PC-9 (cell line): ENCODE measurements around the gene NCOA4. TPM values are rescaled to one million over a fixed set of nuclear protein-coding genes. Genes with fewer than 3 reads are reported as not detected.

Source experiments
- BruUV-seq: library from RNA; stranded (reverse); fragments of 400-500 nt; replicated peaks from 2 replicates; lab custom pipeline; 2021; lab: Mats Ljungman, UMichigan
- CTCF ChIA-PET: fragments of 300-600 bp; sonication (Branson Sonifier 250); formaldehyde crosslinking; loops from one replicate; lab custom pipeline; 2022; ENCODE audit warnings: antibody characterized with exemption; lab: Charles Lee
- POLR2A ChIA-PET: fragments of 300-600 bp; sonication (Branson Sonifier 250); formaldehyde crosslinking; loops from one replicate; lab custom pipeline; 2022; ENCODE audit warnings: antibody characterized with exemption; ENCODE audit not compliant: unreplicated experiment; lab: Charles Lee
- DNase-seq, 2 experiments: peaks; one replicate each; pipeline versions ENCODE4 v3.0.0 to v3.0.0-alpha.2; 2015 to 2022; ENCODE audit warnings: mixed read lengths in 1 of 2
- H2AFZ ChIP-seq: fragments of 200-600 bp; sonication (generic); 2 replicates; pipeline ENCODE4 v1.8.1; 2017; ENCODE audit warnings: antibody characterized with exemption
- H3F3A ChIP-seq: fragments of 200-600 bp; sonication (generic); 2 replicates; pipeline ENCODE4 v1.8.1; 2017; ENCODE audit warnings: antibody characterized with exemption, mild to moderate bottlenecking, low read depth; ENCODE audit not compliant: insufficient read depth
- H3K27ac ChIP-seq: fragments of 200-600 bp; sonication (generic); 2 replicates; pipeline ENCODE4 v1.6.1; 2016; ENCODE audit warnings: mixed run types
- H3K27me3 ChIP-seq: fragments of 200-600 bp; sonication (generic); 2 replicates; pipeline ENCODE4 v1.6.1; 2016; ENCODE audit warnings: low read depth, mixed run types; ENCODE audit not compliant: insufficient read depth
- H3K36me3 ChIP-seq: fragments of 200-600 bp; sonication (generic); 2 replicates; pipeline ENCODE4 v1.6.1; 2016; ENCODE audit warnings: low read depth, mixed run types
- H3K4me1 ChIP-seq: fragments of 200-600 bp; sonication (generic); replicated peaks from 2 replicates; pipeline ENCODE4 v1.6.1; 2016; ENCODE audit warnings: mixed run types; ENCODE audit not compliant: insufficient read depth
- H3K4me2 ChIP-seq: fragments of 200-600 bp; sonication (generic); 2 replicates; pipeline ENCODE4 v1.6.1; 2017; ENCODE audit warnings: mixed run types
- H3K4me3 ChIP-seq: fragments of 200-600 bp; sonication (generic); 2 replicates; pipeline ENCODE4 v1.6.1; 2016; ENCODE audit warnings: mixed run types
- H3K79me2 ChIP-seq: fragments of 200-600 bp; sonication (generic); 2 replicates; pipeline ENCODE4 v1.6.1; 2017; ENCODE audit warnings: low read depth, mixed run types
- H3K9me2 ChIP-seq: fragments of 200-600 bp; sonication (generic); 2 replicates; pipeline ENCODE4 v1.8.1; 2017; ENCODE audit warnings: mild to moderate bottlenecking; ENCODE audit not compliant: insufficient read depth
- H3K9me3 ChIP-seq: fragments of 200-600 bp; sonication (generic); 2 replicates; pipeline ENCODE4 v1.8.1; 2016; ENCODE audit warnings: low read depth; ENCODE audit not compliant: insufficient read depth
- H4K20me1 ChIP-seq: fragments of 200-600 bp; sonication (generic); 2 replicates; pipeline ENCODE4 v1.8.1; 2017; ENCODE audit not compliant: insufficient read depth
- CTCF ChIP-seq: fragments of 200-600 bp; sonication (generic); conservative IDR thresholded peaks from 2 replicates; pipeline ENCODE4 v1.6.1; 2017; ENCODE audit warnings: mixed run types, antibody characterized with exemption, mild to moderate bottlenecking, moderate library complexity
- EZH2 ChIP-seq: fragments of 200-600 bp; sonication (generic); IDR thresholded peaks from 2 replicates; pipeline ENCODE4 v1.8.0; 2017; ENCODE audit warnings: antibody characterized with exemption, low read depth
- intact Hi-C: fragments of 100-400 bp; cut with micrococcal nuclease; formaldehyde crosslinking; loops from one replicate; pipeline ENCODE4 v1.10.0; 2022; ENCODE audit not compliant: unreplicated experiment
- total RNA-seq: library from RNA; stranded (reverse); gene quantifications from 2 replicates; pipeline ENCODE4 v1.2.3, GENCODE V29; 2021

NCOA4 gene
- total RNA-seq, 1 experiment from 2014 or later, result 143 TPM

GRCh38 chr10:46016190-46016589 lies 14.2 kb downstream of the NCOA4 start:
- no peak overlapping the region for H3K4me2 ChIP-seq
- peaks cover 51% of the 10 kb centered on the region for H4K20me1 ChIP-seq
- POLR2A ChIA-PET, result interaction anchor here (0.7 kb wide), 1 partner anchor 661 kb away, joined by 4 read pairs; no protein-coding TSS in a partner anchor
- H2AFZ ChIP-seq, result no peak overlapping the region
- H3F3A ChIP-seq, result peaks cover 21% of the 10 kb centered on the region; the same call in 1 of the 2 replicates
- no TSS peak for BruUV-seq
- TF ChIP-seq EZH2, result no peak
- TF ChIP-seq CTCF, result no peak
- H3K4me3 ChIP-seq, result no peak overlapping the region
- H3K9me3 ChIP-seq, result no peaks in the 10 kb centered on the region
- H3K4me1 ChIP-seq, result peaks cover 18% of the 10 kb centered on the region
- CTCF ChIA-PET, result no interaction called here
- H3K79me2 ChIP-seq, result peaks cover 70% of the 10 kb centered on the region
- H3K9me2 ChIP-seq, result no peaks in the 10 kb centered on the region
- DNase-seq, result no peak
- intact Hi-C loops, result no loop called here
- H3K36me3 ChIP-seq, result peaks cover 46% of the 10 kb centered on the region
- no peaks in the 10 kb centered on the region for H3K27me3 ChIP-seq
- no peak overlapping the region for H3K27ac ChIP-seq

GRCh38 chr10:46014683-46015405 lies 15.6 kb downstream of the NCOA4 start:
- DNase-seq, result no peak
- TF ChIP-seq EZH2 (no peak), CTCF (no peak)
- no peaks in the 10 kb centered on the region for H3K27me3 ChIP-seq
- H3K27ac ChIP-seq, result no peak overlapping the region
- CTCF ChIA-PET, result no interaction called here
- peaks cover 38% of the 10 kb centered on the region for H4K20me1 ChIP-seq
- H3K9me3 ChIP-seq, result no peaks in the 10 kb centered on the region
- peaks cover 56% of the 10 kb centered on the region for H3K79me2 ChIP-seq
- H3F3A ChIP-seq, result peaks cover 15% of the 10 kb centered on the region; the same call in 1 of the 2 replicates
- POLR2A ChIA-PET, result interaction anchor here (0.7 kb wide), 1 partner anchor 1421 kb away, joined by 4 read pairs; no protein-coding TSS in a partner anchor
- H2AFZ ChIP-seq, result no peak overlapping the region
- no peak overlapping the region for H3K4me3 ChIP-seq
- intact Hi-C loops, result no loop called here
- BruUV-seq, result no TSS peak
- peaks cover 42% of the 10 kb centered on the region for H3K36me3 ChIP-seq
- no peaks in the 10 kb centered on the region for H3K9me2 ChIP-seq
- H3K4me2 ChIP-seq, result no peak overlapping the region
- H3K4me1 ChIP-seq, result peaks cover 5% of the 10 kb centered on the region; the same call in 1 of the 2 replicates

GRCh38 chr10:46014206-46014605 lies 16.2 kb downstream of the NCOA4 start:
- no peaks in the 10 kb centered on the region for H3K27me3 ChIP-seq
- H3K4me2 ChIP-seq, result no peak overlapping the region
- TF ChIP-seq EZH2, result no peak
- no peak for TF ChIP-seq CTCF
- peaks cover 15% of the 10 kb centered on the region; the same call in 1 of the 2 replicates for H3F3A ChIP-seq
- no peaks in the 10 kb centered on the region for H3K4me1 ChIP-seq
- intact Hi-C loops, result no loop called here
- H3K36me3 ChIP-seq, result peaks cover 48% of the 10 kb centered on the region
- no TSS peak for BruUV-seq
- H4K20me1 ChIP-seq, result peaks cover 38% of the 10 kb centered on the region
- no peak for DNase-seq
- no peaks in the 10 kb centered on the region for H3K9me2 ChIP-seq
- POLR2A ChIA-PET, result no interaction called here
- H3K27ac ChIP-seq, result no peak overlapping the region
- no peak overlapping the region for H2AFZ ChIP-seq
- no peaks in the 10 kb centered on the region for H3K9me3 ChIP-seq
- H3K4me3 ChIP-seq, result no peak overlapping the region
- peaks cover 50% of the 10 kb centered on the region for H3K79me2 ChIP-seq
- CTCF ChIA-PET, result no interaction called here
